CD14-positive monocyte (primary cell): ENCODE measurements around the gene RAB7B. TPM values are rescaled to one million over a fixed set of nuclear protein-coding genes. Genes with fewer than 3 reads are reported as not detected.
A peak's percentile ranks its signal among the peaks of the same experiment; 100 is the strongest.

Experiments
- DNase-seq, 3 donors: peaks; one replicate each; pipeline ENCODE4 v3.0.0-alpha.2; 2011 to 2022
- H2AFZ ChIP-seq: 2 replicates; pipeline ENCODE4 v1.6.0; 2012; ENCODE audit warnings: mild to moderate bottlenecking, low read depth, low read length, inconsistent platforms; ENCODE audit not compliant: insufficient read depth, poor library complexity, severe bottlenecking
- H3K27ac ChIP-seq, 2 donors: 1 replicate in 1 of 2; 2 replicates in 1 of 2; pipeline ENCODE4 v1.5.1; 2012 to 2013; ENCODE audit warnings: low read length in 2 of 2, control low read depth in 1 of 2, inconsistent platforms in 1 of 2, low read depth in 1 of 2, mild to moderate bottlenecking in 1 of 2
- H3K27me3 ChIP-seq, 2 donors: one replicate each; pipeline versions ENCODE4 v1.6.0 to v1.6.1; 2011 to 2013; ENCODE audit warnings: low read length in 2 of 2; ENCODE audit not compliant: control insufficient read depth in 2 of 2, insufficient read depth in 2 of 2
- H3K36me3 ChIP-seq, 2 donors: replicated peaks in 1 of 2; 1 replicate in 1 of 2; 2 replicates in 1 of 2; pipeline versions ENCODE4 v1.5.1 to v1.6.1; 2012 to 2013; ENCODE audit warnings: low read length in 2 of 2, control low read depth in 1 of 2, inconsistent platforms in 1 of 2, mild to moderate bottlenecking in 1 of 2; ENCODE audit not compliant: insufficient read depth in 2 of 2, control insufficient read depth in 1 of 2
- H3K4me1 ChIP-seq, 2 donors: 1 replicate in 1 of 2; 2 replicates in 1 of 2; pipeline versions ENCODE4 v1.5.1 to v1.6.1; 2012 to 2013; ENCODE audit warnings: low read length in 2 of 2, control low read depth in 1 of 2, inconsistent platforms in 1 of 2, mild to moderate bottlenecking in 1 of 2, moderate library complexity in 1 of 2; ENCODE audit not compliant: insufficient read depth in 2 of 2, control insufficient read depth in 1 of 2
- H3K4me2 ChIP-seq: replicated peaks from 2 replicates; pipeline ENCODE3; 2012; ENCODE audit warnings: low read length, moderate library complexity, mild to moderate bottlenecking; ENCODE audit not compliant: poor library complexity, severe bottlenecking; ENCODE audit errors: extremely low read depth
- H3K4me3 ChIP-seq, 3 experiments: fragments of 200-600 bp in 1 of 3; sonication (generic) in 1 of 3; replicated peaks in 1 of 3; 1 replicate in 2 of 3; 2 replicates in 1 of 3; pipeline ENCODE4 v1.5.1; 2011 to 2013; ENCODE audit warnings: low read length in 3 of 3, mild to moderate bottlenecking in 3 of 3, control low read depth in 2 of 3, low read depth in 2 of 3, inconsistent platforms in 1 of 3, moderate library complexity in 1 of 3
- H3K79me2 ChIP-seq: 2 replicates; pipeline ENCODE4 v1.6.0; 2012; ENCODE audit warnings: mild to moderate bottlenecking, control low read depth, inconsistent platforms, low read length, moderate library complexity; ENCODE audit not compliant: insufficient read depth
- H3K9ac ChIP-seq: 2 replicates; pipeline ENCODE4 v1.6.0; 2017; ENCODE audit warnings: low read length, mild to moderate bottlenecking; ENCODE audit not compliant: insufficient read depth, poor library complexity, severe bottlenecking
- H3K9me3 ChIP-seq, 2 donors: replicated peaks in 1 of 2; 1 replicate in 1 of 2; 2 replicates in 1 of 2; pipeline versions ENCODE4 v1.5.1 to v1.6.1; 2012 to 2013; ENCODE audit warnings: low read length in 2 of 2, control low read depth in 1 of 2; ENCODE audit not compliant: control insufficient read depth in 1 of 2, insufficient read depth in 1 of 2
- H4K20me1 ChIP-seq: 2 replicates; pipeline ENCODE4 v1.6.0; 2012; ENCODE audit warnings: mild to moderate bottlenecking, low read length, control low read depth, moderate library complexity; ENCODE audit not compliant: insufficient read depth
- H3K27ac Mint-ChIP-seq, 7 donors: one replicate each; pipeline ENCODE4 v1.8.0; 2020; ENCODE audit warnings: mild to moderate bottlenecking in 7 of 7, mixed read lengths in 7 of 7, moderate library complexity in 6 of 7, inconsistent platforms in 2 of 7
- H3K27me3 Mint-ChIP-seq, 3 donors: one replicate each; pipeline ENCODE4 v1.8.0; 2021 to 2022; ENCODE audit warnings: low read depth in 3 of 3, mild to moderate bottlenecking in 3 of 3, mixed read lengths in 3 of 3, moderate library complexity in 3 of 3, inconsistent platforms in 1 of 3
- H3K36me3 Mint-ChIP-seq, 2 donors: one replicate each; pipeline ENCODE4 v1.8.0; 2020; ENCODE audit warnings: mixed read lengths in 2 of 2, inconsistent platforms in 1 of 2, mild to moderate bottlenecking in 1 of 2
- H3K4me1 Mint-ChIP-seq: one replicate; pipeline ENCODE4 v1.8.0; 2020; ENCODE audit warnings: mild to moderate bottlenecking, mixed read lengths
- H3K4me3 Mint-ChIP-seq, 2 donors: one replicate each; pipeline ENCODE4 v1.8.0; 2020; ENCODE audit warnings: mild to moderate bottlenecking in 2 of 2, mixed read lengths in 2 of 2, moderate library complexity in 1 of 2
- H3K9me3 Mint-ChIP-seq, 7 donors: one replicate each; pipeline ENCODE4 v1.8.0; 2020 to 2022; ENCODE audit warnings: mixed read lengths in 7 of 7, mild to moderate bottlenecking in 6 of 7, moderate library complexity in 6 of 7, inconsistent platforms in 2 of 7
- CTCF ChIP-seq: fragments of 200-600 bp; IDR thresholded peaks from one replicate; pipeline ENCODE4 v1.8.0; 2022; ENCODE audit warnings: antibody characterized with exemption, mild to moderate bottlenecking
- WGBS: methylation state at CpG from one replicate; pipeline ENCODE4 v1.1.5; 2013; ENCODE audit warnings: missing lambda C conversion rate; ENCODE audit not compliant: insufficient coverage; 5-methylcytosine and 5-hydroxymethylcytosine counted together
- intact Hi-C, 2 donors: fragments of 100-400 bp; cut with micrococcal nuclease; formaldehyde crosslinking; loops; one replicate each; pipeline versions ENCODE4 v1.15.0 to v1.15.1; 2023
- polyA plus RNA-seq, 3 donors: library from polyadenylated mRNA; depleted of rRNA in 1 of 3; unstranded in 2 of 3; stranded (reverse) in 1 of 3; fragments of 300-500 nt in 2 of 3; fragments of >200 nt in 1 of 3; fragmentation: Illumina TruSeq in 2 of 3; gene quantifications; 1 replicate in 2 of 3; 2 replicates in 1 of 3; pipeline ENCODE4 v1.2.3, GENCODE V29; 2012 to 2021

RAB7B gene
- polyA plus RNA-seq, 3 donors: 0.41 to 0.52 (median 0.47) TPM

- Histone ChIP-seq H3K36me3 (no peaks in the 10 kb centered on the region), H4K20me1 (no peaks in the 10 kb centered on the region), H3K4me1 (peaks cover 0 to 12% of the 10 kb centered on the region in 2 donors), H3K9ac (no peak overlapping the region), H3K79me2 (no peaks in the 10 kb centered on the region), H3K4me3 (no peak overlapping the region), H3K27me3 (no peaks in the 10 kb centered on the region), H2AFZ (no peak overlapping the region), H3K27ac (no peak overlapping the region), H3K4me2 (no peak overlapping the region), H3K9me3 (no peaks in the 10 kb centered on the region)
- peaks cover 0 to 3% (median 2%) of the 10 kb centered on the region in 7 donors for H3K9me3 Mint-ChIP-seq
- H3K27me3 Mint-ChIP-seq: peaks cover 1 to 3% (median 2%) of the 10 kb centered on the region in 3 donors
- peaks cover 0 to 4% of the 10 kb centered on the region in 2 donors for H3K36me3 Mint-ChIP-seq
- H3K27ac Mint-ChIP-seq: no peak overlapping the region
- 100% methylated on average over 2 of the region's 2 CpGs for WGBS
- peaks cover 7% of the 10 kb centered on the region for H3K4me1 Mint-ChIP-seq
- TF ChIP-seq CTCF: peak; percentile 94
- peak; percentile 70 to 78 (median 76) for DNase-seq
- H3K4me3 Mint-ChIP-seq: no peak overlapping the region
- intact Hi-C loops: loop anchor here (1.0 to 5.0 kb wide), 3 partner anchors 58 to 187 kb away; no protein-coding TSS in a partner anchor
Observed at GRCh38 chr1:205977402-205978014, 25.7 kb downstream of the RAB7B start.

GRCh38 chr1:205976708-205977401 is 26.3 kb downstream of the RAB7B start:
- Mint-ChIP-seq H3K36me3 (peaks cover 0 to 2% of the 10 kb centered on the region in 2 donors), H3K27me3 (peaks cover 1 to 4% (median 3%) of the 10 kb centered on the region in 3 donors), H3K27ac (no peak overlapping the region), H3K4me1 (peaks cover 7% of the 10 kb centered on the region), H3K9me3 (peaks cover 0 to 2% (median under 1%) of the 10 kb centered on the region in 7 donors), H3K4me3 (no peak overlapping the region)
- no peak overlapping the region for H3K4me3 ChIP-seq
- no peaks in the 10 kb centered on the region for H3K79me2 ChIP-seq
- TF ChIP-seq CTCF: no peak
- no peaks in the 10 kb centered on the region for H3K36me3 ChIP-seq
- WGBS: 83% methylated on average over 7 of the region's 8 CpGs
- no peak overlapping the region for H3K9ac ChIP-seq
- peaks cover 0 to 12% of the 10 kb centered on the region in 2 donors for H3K4me1 ChIP-seq
- intact Hi-C loops: loop anchor here (1.0 to 5.0 kb wide), 3 partner anchors 58 to 186 kb away; no protein-coding TSS in a partner anchor
- H3K4me2 ChIP-seq: no peak overlapping the region
- H4K20me1 ChIP-seq: no peaks in the 10 kb centered on the region
- no peak overlapping the region for H2AFZ ChIP-seq
- H3K27ac ChIP-seq: no peak overlapping the region
- no peaks in the 10 kb centered on the region for H3K9me3 ChIP-seq
- H3K27me3 ChIP-seq: no peaks in the 10 kb centered on the region
- no peak for DNase-seq
